DOHH2 (cell line): Measurements from ENCODE around the gene ENKUR.

Experiments used
- CTCF ChIP-seq: fragments of 200-600 bp; sonication (generic); IDR thresholded peaks from one replicate; pipeline ENCODE4 v1.5.1; 2014; ENCODE audit warnings: antibody characterized with exemption, mild to moderate bottlenecking, low read depth, low read length; ENCODE audit not compliant: poor library complexity, severe bottlenecking
- EZH2phosphoT487 ChIP-seq: fragments of 200-600 bp; sonication (generic); IDR thresholded peaks from 2 replicates; pipeline ENCODE4 v1.6.1; 2017; ENCODE audit warnings: borderline replicate concordance, mild to moderate bottlenecking, antibody characterized with exemption, low read length, moderate library complexity, mixed read lengths

- TF ChIP-seq CTCF: no peak
- no peak for TF ChIP-seq EZH2phosphoT487
Measured at GRCh38 chr10:25048450-25048849, 32.5 kb upstream of the ENKUR start.
